Measurements from ENCODE around the gene CTDSP1. TPM values are rescaled to one million over a fixed set of nuclear protein-coding genes. Genes with fewer than 3 reads are reported as not detected.
A peak's percentile ranks its signal among the peaks of the same experiment; 100 is the strongest.

CTDSP1 gene
- polyA plus RNA-seq, 4 donors: 139 to 174 (median 150) TPM

DNA sequence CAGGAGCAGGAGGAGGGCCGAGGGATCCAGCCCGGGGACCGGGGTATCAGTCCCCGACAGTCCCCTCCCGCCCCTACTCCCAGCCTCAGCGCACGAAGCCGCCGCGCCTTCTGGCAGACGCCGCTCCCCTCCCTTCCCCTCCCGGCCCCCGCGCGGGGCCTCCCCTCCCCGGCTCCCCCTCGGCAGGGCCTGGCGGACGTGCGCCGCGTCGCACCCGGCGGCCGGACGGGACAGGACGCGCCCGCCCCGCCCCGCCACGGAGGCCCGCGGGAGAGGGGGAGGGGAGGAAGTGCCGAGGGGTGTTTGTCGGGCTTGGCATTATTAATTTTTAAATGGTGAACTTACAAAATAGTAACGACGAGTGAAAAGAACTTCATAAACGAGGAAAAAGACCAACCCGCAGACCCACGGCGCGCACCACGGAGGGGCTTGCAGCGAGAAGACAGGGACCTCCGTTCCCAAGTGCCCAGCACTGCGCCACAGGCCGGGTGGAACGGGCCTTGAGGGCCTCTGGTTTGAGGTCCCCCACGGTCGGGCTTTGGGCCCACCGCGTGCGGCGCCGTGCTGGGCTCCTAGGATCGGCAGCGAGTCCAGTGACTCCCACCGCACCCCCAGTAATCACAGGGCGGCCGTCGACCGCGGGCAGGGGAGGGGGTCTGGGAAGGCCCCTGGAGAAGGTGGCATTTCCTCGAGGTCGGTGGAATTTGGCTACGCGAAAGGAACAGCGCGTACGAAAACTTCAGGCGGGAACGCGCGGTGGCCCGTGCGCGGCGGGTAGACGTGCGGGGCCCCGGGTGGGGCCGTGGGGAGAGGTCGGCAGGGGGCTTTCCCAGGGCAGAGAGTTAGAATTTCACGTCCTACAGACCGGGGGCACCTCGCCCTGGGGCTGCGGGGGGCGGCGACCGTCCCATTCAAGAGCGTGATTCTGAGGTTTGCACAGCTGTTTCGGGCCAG lies 954 bp upstream of the CTDSP1 start:
- no peak for DNase-seq (ENCODE audit: low read depth in 4 of 4, low spot score in 3 of 4)

GRCh38 chr2:218400167-218400929 lies 680 bp downstream of the CTDSP1 start:
- DNase-seq (ENCODE audit: low read depth in 4 of 4, low spot score in 3 of 4): no peak

GRCh38 chr2:218400930-218401881 lies 1.5 kb downstream of the CTDSP1 start:
- DNase-seq (ENCODE audit: low read depth in 4 of 4, low spot score in 3 of 4): no peak

GRCh38 chr2:218401890-218402289 lies 2.2 kb downstream of the CTDSP1 start:
- DNase-seq (ENCODE audit: low read depth in 4 of 4, low spot score in 3 of 4): no peak

DNA sequence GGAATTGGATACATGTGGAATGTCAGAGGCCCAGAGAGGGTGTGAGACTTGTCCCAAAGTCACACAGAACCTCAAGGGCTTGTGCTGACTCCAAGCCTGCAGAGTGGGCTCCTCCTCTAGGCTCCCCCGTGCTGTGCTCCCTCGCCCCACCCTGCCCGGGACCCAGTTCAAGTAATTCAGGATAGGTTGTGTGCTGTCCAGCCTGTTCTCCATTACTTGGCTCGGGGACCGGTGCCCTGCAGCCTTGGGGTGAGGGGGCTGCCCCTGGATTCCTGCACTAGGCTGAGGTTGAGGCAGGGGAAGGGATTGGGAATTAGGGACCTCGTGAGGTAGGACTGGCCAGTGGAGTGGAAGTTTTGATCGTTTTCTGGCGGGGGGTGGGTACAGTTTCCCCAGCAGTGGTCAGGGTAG lies 2.8 kb downstream of the CTDSP1 start:
- no peak for DNase-seq (ENCODE audit: low read depth in 4 of 4, low spot score in 3 of 4)

DNA sequence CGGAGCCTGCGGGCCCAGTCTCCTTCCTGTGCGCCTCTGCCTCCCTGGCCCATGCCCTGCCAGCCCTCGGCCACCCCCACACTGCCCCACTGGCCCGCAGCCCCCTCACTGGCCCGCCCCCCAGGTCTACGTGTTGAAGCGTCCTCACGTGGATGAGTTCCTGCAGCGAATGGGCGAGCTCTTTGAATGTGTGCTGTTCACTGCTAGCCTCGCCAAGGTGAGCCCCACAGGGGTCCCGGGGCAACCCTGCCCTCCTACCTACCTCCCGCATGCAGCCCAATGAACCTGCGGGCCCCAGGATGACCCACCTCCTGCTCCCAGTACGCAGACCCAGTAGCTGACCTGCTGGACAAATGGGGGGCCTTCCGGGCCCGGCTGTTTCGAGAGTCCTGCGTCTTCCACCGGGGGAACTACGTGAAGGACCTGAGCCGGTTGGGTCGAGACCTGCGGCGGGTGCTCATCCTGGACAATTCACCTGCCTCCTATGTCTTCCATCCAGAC lies 3.3 kb downstream of the CTDSP1 start:
- no peak for DNase-seq (ENCODE audit: low read depth in 4 of 4, low spot score in 3 of 4)

DNA sequence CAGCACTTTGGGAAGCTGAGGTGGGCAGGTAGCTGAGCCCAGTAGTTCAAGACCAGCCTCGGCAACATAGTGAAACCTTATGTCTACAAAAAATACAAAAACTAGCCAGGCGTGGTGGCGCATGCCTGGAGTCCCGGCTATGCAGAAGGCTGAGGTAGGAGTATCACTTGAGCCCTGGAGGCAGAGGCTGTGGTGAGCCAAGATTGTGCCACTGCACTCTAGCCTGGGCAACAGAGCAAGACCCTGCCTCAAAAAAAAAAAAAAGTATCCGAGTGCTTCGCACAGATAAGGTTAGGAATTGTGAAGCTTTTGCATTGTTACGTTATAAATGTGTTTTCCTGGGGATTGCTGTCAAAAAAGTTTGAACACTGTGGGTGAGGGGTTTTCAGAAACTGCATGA lies 4.1 kb downstream of the CTDSP1 start:
- no peak for DNase-seq (ENCODE audit: low read depth in 4 of 4, low spot score in 3 of 4)

DNA sequence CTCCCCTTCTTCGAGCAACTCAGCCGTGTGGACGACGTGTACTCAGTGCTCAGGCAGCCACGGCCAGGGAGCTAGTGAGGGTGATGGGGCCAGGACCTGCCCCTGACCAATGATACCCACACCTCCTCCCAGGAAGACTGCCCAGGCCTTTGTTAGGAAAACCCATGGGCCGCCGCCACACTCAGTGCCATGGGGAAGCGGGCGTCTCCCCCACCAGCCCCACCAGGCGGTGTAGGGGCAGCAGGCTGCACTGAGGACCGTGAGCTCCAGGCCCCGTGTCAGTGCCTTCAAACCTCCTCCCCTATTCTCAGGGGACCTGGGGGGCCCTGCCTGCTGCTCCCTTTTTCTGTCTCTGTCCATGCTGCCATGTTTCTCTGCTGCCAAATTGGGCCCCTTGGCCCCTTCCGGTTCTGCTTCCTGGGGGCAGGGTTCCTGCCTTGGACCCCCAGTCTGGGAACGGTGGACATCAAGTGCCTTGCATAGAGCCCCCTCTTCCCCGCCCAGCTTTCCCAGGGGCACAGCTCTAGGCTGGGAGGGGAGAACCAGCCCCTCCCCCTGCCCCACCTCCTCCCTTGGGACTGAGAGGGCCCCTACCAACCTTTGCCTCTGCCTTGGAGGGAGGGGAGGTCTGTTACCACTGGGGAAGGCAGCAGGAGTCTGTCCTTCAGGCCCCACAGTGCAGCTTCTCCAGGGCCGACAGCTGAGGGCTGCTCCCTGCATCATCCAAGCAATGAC lies 4.8 kb downstream of the CTDSP1 start:
- no peak for DNase-seq (ENCODE audit: low read depth in 4 of 4, low spot score in 3 of 4)

DNA sequence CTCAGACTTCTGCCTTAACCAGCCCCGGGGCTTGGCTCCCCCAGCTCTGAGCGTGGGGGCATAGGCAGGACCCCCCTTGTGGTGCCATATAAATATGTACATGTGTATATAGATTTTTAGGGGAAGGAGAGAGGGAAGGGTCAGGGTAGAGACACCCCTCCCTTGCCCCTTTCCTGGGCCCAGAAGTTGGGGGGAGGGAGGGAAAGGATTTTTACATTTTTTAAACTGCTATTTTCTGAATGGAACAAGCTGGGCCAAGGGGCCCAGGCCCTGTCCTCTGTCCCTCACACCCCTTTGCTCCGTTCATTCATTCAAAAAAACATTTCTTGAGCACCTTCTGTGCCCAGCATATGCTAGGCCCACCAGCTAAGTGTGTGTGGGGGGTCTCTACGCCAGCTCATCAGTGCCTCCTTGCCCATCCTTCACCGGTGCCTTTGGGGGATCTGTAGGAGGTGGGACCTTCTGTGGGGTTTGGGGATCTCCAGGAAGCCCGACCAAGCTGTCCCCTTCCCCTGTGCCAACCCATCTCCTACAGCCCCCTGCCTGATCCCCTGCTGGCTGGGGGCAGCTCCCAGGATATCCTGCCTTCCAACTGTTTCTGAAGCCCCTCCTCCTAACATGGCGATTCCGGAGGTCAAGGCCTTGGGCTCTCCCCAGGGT lies 5.5 kb downstream of the CTDSP1 start:
- DNase-seq (ENCODE audit: low read depth in 4 of 4, low spot score in 3 of 4): no peak

DNA sequence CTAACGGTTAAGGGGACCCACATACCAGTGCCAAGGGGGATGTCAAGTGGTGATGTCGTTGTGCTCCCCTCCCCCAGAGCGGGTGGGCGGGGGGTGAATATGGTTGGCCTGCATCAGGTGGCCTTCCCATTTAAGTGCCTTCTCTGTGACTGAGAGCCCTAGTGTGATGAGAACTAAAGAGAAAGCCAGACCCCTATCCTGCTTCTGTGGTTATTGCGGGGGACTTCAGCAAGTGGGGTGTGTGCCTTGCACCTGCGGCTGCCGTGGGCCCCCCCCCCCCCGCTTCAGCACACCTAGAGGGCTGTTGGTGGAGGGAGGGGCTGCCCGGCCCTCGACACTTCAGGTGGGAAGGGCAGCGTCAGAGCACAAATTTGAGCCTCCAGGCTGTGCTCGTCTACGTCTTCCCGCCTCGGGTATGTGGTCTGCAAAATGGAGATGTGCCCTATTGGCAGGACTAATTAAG lies 6.1 kb downstream of the CTDSP1 start:
- no peak for DNase-seq (ENCODE audit: low read depth in 4 of 4, low spot score in 3 of 4)

GRCh38 chr2:218406209-218406948 lies 6.7 kb downstream of the CTDSP1 start:
- DNase-seq (ENCODE audit: low read depth in 4 of 4, low spot score in 3 of 4): peak in 3 of 4 donors; percentile 85 to 92 (median 86)

DNA sequence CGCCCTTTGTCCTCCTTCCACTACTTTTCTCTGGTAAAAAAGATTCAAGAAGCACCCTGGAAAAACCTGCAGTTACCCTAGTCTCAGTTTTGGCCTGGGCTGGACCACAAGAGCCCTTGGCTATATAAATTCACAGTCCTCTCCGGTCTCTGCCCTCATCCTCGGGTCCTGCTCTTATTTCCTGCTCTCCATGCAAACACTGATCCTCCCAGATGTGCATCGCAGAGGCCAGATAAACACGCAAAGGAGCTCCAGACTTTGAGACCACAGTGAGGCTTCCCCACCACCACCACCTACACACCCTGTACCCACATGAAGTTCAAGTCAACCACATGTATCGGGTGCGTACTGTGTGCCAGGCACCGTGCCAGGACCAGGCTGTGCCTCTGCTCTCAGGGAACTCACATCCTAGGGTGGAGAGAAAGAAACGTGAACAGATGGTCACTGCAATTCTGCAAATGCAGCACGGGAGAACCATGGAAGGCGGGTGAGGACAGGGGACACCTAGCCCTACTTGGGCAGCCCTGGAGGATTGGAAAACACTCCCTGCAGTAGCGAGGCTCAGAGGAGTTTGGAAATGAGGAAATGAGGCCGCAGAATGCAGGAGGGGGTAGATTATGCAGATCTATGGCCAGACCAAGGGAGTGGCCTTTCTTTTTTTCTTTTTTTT lies 7.4 kb downstream of the CTDSP1 start:
- peak in 1 of 4 donors; percentile 52 for DNase-seq (ENCODE audit: low read depth in 4 of 4, low spot score in 3 of 4)

GRCh38 chr2:218407717-218408116 lies 8.0 kb downstream of the CTDSP1 start:
- DNase-seq (ENCODE audit: low read depth in 4 of 4, low spot score in 3 of 4): no peak

- no peak for DNase-seq (ENCODE audit: low read depth in 4 of 4, low spot score in 3 of 4)
Observed at GRCh38 chr2:218418321-218418716, 18.7 kb downstream of the CTDSP1 start.

DNA sequence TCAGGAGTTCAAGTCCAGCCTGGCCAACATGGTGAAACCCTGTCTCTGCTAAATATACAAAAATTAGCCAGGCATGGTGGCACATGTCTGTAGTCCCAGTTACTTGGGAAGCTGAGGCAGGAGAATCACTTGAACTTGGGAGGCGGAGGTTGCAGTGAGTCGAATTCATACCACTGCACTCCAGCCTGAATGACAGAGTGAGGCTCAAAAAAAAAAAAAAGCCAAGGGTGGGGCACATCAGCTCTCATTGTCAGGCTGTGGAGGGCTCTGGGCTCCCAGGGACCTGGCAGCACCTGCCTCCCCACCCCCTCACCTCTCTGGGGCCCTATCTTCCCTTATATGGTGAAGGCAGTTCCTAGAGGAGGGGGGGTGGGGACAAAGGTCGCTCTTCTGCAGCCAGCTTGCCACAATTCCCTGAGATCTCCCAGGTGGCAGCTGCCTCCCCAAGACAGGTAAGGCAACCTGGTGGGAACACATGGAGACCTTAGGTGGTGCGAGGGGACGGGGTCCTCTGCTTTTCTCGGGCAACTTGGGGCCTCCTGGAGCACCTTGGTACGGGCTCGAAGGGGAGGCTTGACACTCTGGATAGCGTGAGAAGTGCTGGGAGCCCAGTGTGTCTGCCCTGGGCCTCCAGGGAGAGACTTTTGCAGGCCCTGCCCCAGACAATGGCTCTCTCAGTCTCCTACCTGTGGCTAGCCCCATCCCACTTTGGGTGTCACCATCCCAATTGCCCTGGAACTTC lies 19.2 kb downstream of the CTDSP1 start, which contains the start of gene VIL1:
Gene VIL1, plus strand, starts transcription at position 407 of the 742 bp plus-strand sequence. CDS start 4,656 bp downstream, outside the sequence.
- DNase-seq (ENCODE audit: low read depth in 4 of 4, low spot score in 3 of 4): no peak

GRCh38 chr2:218419630-218420216 lies 20.1 kb downstream of the CTDSP1 start:
- DNase-seq (ENCODE audit: low read depth in 4 of 4, low spot score in 3 of 4): no peak
